HG03196 (cell line): ENCODE data around the gene TUBA3D.
"Not testable (repeated sequence)": the region's sequence is repeated elsewhere in the genome, so short reads cannot be mapped to it uniquely, and the experiment has no call there.

Experiments used
- ATAC-seq: cut with Tn5 transposase; IDR thresholded peaks from one replicate; pipeline ENCODE4 v1.9.1; 2021; ENCODE audit not compliant: unreplicated experiment

Gene TUBA3D

DNA sequence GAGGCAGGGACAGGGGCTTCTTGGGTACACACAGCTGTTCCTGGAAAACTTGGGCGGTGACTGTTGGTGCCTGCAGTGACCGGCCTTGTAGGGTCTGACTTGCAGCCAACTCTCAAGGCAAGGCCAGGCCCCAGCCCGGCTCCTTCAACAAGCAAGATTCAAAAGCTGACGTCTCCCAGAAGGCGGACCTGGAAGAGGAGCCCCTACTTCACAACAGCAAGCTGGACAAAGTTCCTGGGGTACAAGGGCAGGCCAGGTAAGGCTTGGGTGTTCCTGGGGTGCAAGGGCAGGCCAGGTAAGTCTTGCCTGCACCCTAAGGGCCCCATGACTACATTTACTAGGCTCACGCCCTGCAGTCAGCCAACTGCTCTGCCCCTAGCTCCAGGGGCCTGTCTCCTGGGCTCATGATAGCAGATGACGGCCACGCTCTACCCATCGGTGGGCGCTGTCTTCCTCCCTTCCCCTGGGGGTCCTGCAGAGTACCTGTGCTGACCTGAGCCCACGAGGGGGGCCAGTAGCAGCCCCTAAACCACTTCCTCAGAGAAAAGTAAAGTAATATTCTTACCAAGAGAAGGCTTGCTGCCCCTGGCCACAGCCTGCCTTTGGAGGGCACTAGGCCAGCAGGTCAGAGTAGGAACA, 55.7 kb downstream of the TUBA3D start:
- not testable (repeated sequence) for ATAC-seq
